IPS-20b (cell line): Measurements from ENCODE around the gene ZBTB20.

Experiments used
- H3K27ac ChIP-seq: one replicate; pipeline ENCODE4 v1.5.1; 2013; ENCODE audit warnings: low read length
- H3K27me3 ChIP-seq: 2 replicates; pipeline ENCODE4 v1.6.1; 2013; ENCODE audit warnings: mild to moderate bottlenecking, low read length, inconsistent platforms; ENCODE audit not compliant: insufficient read depth
- H3K36me3 ChIP-seq: 2 replicates; pipeline ENCODE4 v1.6.1; 2013; ENCODE audit warnings: low read depth, mild to moderate bottlenecking, inconsistent platforms, low read length, moderate library complexity; ENCODE audit not compliant: insufficient read depth
- H3K4me1 ChIP-seq: 2 replicates; pipeline ENCODE4 v1.6.1; 2013; ENCODE audit warnings: mild to moderate bottlenecking, control low read depth, inconsistent platforms, low read length, moderate library complexity; ENCODE audit not compliant: insufficient read depth
- H3K4me3 ChIP-seq: 2 replicates; pipeline ENCODE4 v1.5.1; 2013; ENCODE audit warnings: mild to moderate bottlenecking, low read length, inconsistent platforms
- H3K9ac ChIP-seq: 2 replicates; pipeline ENCODE4 v1.6.1; 2013; ENCODE audit warnings: low read depth, mild to moderate bottlenecking, inconsistent platforms, low read length, moderate library complexity
- H3K9me3 ChIP-seq: 2 replicates; pipeline ENCODE4 v1.6.1; 2013; ENCODE audit warnings: mild to moderate bottlenecking, low read depth, low read length, inconsistent platforms; ENCODE audit not compliant: insufficient read depth

The ZBTB20 gene

DNA sequence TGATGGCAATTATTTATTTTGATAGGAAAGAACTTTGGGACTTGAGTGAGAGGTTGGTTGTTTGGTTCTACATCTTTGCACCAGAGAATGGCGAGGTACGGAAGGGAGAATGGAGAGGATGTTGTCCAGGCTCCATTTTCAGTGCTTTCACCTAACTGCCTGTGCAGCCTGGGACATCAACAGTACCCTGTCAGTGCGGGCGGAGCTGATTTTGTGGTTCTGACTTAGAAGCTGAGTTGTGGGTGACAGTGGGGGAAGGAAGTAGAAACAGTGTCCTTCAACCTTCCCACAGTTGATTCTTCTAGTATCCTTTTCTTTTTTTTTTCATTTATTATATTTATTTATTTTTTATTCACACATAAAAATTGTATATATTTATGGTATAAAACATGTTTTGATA, 757.9 kb downstream of the ZBTB20 start:
- H3K27ac ChIP-seq, result no peak overlapping the region
- no peaks in the 10 kb centered on the region for H3K27me3 ChIP-seq
- H3K9me3 ChIP-seq, result no peaks in the 10 kb centered on the region
- no peaks in the 10 kb centered on the region; the same call in 1 of the 2 replicates for H3K4me1 ChIP-seq
- H3K36me3 ChIP-seq, result no peaks in the 10 kb centered on the region
- H3K9ac ChIP-seq, result no peak overlapping the region
- H3K4me3 ChIP-seq, result no peak overlapping the region

DNA sequence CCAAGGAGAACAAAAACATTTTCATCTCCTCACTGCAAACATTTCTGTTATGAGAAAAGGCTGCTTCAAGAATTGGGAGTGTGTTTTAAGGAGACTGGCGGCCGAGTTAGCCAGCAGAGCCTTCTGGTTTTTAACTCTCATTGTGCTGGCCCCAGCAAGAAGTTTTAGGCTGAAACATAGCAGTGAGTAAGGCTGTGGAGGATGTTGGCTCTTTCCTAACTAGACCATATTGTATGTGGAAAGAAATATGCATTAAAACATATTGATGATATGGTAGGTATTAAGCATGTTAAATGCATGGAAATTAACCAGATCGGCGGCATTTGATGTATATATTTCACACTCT, 762.6 kb downstream of the ZBTB20 start:
- no peaks in the 10 kb centered on the region for H3K27me3 ChIP-seq
- no peak overlapping the region for H3K4me3 ChIP-seq
- no peak overlapping the region for H3K27ac ChIP-seq
- no peaks in the 10 kb centered on the region; the same call in 1 of the 2 replicates for H3K4me1 ChIP-seq
- no peaks in the 10 kb centered on the region for H3K9me3 ChIP-seq
- H3K36me3 ChIP-seq, result no peaks in the 10 kb centered on the region
- no peak overlapping the region for H3K9ac ChIP-seq

DNA sequence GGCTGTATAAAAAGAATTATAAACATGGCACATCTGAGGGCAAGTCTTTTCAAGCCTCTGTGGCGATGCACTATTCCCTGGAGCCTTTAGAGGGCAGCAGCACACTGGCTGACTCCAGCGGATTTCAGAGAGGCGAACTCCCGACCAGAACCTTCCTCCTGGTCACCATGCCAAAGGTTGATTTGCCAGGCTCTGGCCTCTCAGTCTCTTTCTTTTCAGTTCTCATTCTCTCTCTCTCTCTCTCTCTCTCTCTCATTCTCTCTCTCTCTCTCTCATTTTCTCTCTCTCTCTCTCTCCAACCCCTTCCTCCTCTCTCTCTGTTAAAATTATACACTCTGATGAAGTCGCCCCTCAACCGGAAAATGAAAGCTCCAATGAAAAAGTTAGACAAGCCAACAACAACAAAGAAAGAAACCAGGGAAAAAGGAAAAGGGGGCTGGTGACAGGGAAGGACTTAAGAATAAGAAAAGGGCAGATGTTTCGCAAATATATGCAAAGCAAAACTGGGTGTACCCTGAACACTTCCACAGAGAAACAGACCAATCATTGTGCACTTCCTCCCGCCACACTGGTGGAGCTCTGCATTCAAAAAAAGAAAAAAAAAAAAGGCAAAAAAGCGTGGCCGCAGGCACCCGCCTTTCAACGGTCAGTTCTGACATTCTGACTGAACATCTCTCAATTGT, 763.1 kb downstream of the ZBTB20 start:
- no peak overlapping the region for H3K4me3 ChIP-seq
- no peaks in the 10 kb centered on the region for H3K36me3 ChIP-seq
- H3K9me3 ChIP-seq, result no peaks in the 10 kb centered on the region
- no peak overlapping the region for H3K9ac ChIP-seq
- no peaks in the 10 kb centered on the region for H3K27me3 ChIP-seq
- H3K27ac ChIP-seq, result no peak overlapping the region
- no peaks in the 10 kb centered on the region; the same call in 1 of the 2 replicates for H3K4me1 ChIP-seq

- no peaks in the 10 kb centered on the region for H3K9me3 ChIP-seq
- no peak overlapping the region for H3K27ac ChIP-seq
- H3K4me3 ChIP-seq, result no peak overlapping the region
- no peak overlapping the region for H3K9ac ChIP-seq
- H3K27me3 ChIP-seq, result no peaks in the 10 kb centered on the region
- H3K4me1 ChIP-seq, result peaks cover 8% of the 10 kb centered on the region; the same call in 1 of the 2 replicates
- H3K36me3 ChIP-seq, result no peaks in the 10 kb centered on the region
Measured at GRCh38 chr3:114380233-114380651, 766.8 kb downstream of the ZBTB20 start.

DNA sequence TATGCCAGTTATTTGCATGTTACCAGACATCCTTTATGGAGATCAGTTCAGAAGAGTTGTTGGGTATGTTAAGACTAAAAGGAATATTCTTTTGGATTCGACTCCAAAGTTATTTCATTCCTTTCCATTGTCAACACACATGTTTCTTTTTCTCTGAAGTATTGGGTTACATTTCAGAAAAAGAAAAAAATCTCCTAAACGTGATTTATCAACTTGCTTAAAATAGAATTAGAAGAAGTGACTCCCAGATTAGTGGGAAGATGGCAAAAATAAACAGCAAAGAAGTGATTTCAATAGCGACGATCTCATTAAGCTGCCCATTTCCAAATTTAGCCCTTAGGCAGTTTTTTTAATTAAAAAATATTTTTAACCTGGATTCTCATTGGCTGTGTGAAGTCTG, 767.8 kb downstream of the ZBTB20 start:
- Histone ChIP-seq H3K36me3 (no peaks in the 10 kb centered on the region), H3K4me1 (peaks cover 8% of the 10 kb centered on the region; the same call in 1 of the 2 replicates), H3K4me3 (no peak overlapping the region), H3K9me3 (no peaks in the 10 kb centered on the region), H3K27ac (no peak overlapping the region), H3K27me3 (no peaks in the 10 kb centered on the region), H3K9ac (no peak overlapping the region)

GRCh38 chr3:114378760-114379159, 768.3 kb downstream of the ZBTB20 start:
- Histone ChIP-seq H3K9me3 (no peaks in the 10 kb centered on the region), H3K27me3 (no peaks in the 10 kb centered on the region), H3K9ac (no peak overlapping the region), H3K4me1 (0 out of 2 replicates have a peak, but pooled peaks cover 8% of the 10 kb centered on the region), H3K36me3 (no peaks in the 10 kb centered on the region), H3K4me3 (no peak overlapping the region), H3K27ac (no peak overlapping the region)

DNA sequence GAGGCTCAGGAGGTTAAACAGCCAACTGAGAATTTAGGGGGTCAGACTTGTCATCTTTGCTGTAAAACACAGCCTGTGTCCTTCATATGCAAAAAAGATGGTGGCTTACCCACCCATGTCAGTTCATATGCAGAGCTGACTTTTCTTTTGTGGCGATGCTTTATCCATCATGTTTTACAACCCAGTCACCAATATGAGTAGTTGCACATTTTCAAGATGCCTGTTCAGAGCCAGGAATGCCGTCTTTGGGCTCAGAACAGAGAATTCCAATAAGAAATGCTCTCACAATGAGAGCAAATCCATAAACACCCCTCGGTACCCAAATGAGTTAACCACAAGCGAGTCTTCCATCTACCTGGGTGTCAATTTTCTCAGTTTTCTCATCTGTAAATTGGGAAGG, 769.7 kb downstream of the ZBTB20 start:
- H3K9me3 ChIP-seq, result no peaks in the 10 kb centered on the region
- no peak overlapping the region for H3K4me3 ChIP-seq
- no peak overlapping the region for H3K27ac ChIP-seq
- H3K4me1 ChIP-seq, result 0 out of 2 replicates have a peak, but pooled peaks cover 8% of the 10 kb centered on the region
- H3K9ac ChIP-seq, result no peak overlapping the region
- no peaks in the 10 kb centered on the region for H3K36me3 ChIP-seq
- H3K27me3 ChIP-seq, result no peaks in the 10 kb centered on the region

- no peaks in the 10 kb centered on the region for H3K27me3 ChIP-seq
- H3K4me1 ChIP-seq, result 0 out of 2 replicates have a peak, but pooled peaks cover 8% of the 10 kb centered on the region
- no peak overlapping the region for H3K27ac ChIP-seq
- no peaks in the 10 kb centered on the region for H3K36me3 ChIP-seq
- H3K4me3 ChIP-seq, result no peak overlapping the region
- H3K9ac ChIP-seq, result no peak overlapping the region
- no peaks in the 10 kb centered on the region for H3K9me3 ChIP-seq
Measured at GRCh38 chr3:114376516-114377185, 770.4 kb downstream of the ZBTB20 start.

DNA sequence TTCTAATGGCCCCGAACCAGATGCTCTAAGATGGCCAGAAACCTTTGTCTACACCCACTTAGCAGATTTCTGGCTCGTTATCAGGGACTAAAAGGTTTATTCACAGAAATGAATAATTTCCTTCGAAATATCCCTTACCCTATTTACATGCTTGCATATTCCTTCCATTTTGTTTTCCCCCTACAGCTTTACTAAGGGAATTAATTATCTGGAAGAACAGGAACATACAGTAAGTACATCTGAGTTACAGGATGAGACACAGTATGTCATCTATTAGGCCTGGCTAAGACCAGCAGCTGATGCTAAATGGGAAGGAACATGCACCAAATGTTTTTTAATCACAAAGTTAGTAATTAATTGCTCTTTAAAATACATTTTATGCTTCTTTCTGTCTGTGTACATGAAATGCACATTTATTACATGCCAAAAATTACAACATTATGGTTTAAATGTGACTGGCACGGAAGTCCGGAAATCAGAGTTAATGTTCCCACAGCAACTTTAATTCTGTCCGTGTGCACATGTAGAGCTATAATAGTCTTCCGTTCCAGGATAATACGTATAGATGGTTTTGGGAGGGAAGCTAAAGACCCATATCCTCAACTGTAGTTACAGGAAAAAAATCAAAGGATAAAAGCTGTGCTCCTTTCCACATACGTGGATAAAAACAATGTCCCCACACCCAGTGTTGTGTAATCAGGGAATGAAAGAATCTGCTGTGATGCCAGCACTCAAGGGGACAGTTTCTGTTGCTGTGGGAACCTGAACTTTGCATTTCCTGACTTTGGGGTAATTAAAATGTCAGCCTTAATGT, 771.3 kb downstream of the ZBTB20 start:
- no peak overlapping the region for H3K4me3 ChIP-seq
- no peaks in the 10 kb centered on the region for H3K36me3 ChIP-seq
- no peak overlapping the region for H3K9ac ChIP-seq
- H3K9me3 ChIP-seq, result no peaks in the 10 kb centered on the region
- H3K27ac ChIP-seq, result no peak overlapping the region
- H3K27me3 ChIP-seq, result no peaks in the 10 kb centered on the region
- H3K4me1 ChIP-seq, result 0 out of 2 replicates have a peak, but pooled peaks cover 8% of the 10 kb centered on the region

- no peaks in the 10 kb centered on the region for H3K9me3 ChIP-seq
- no peak overlapping the region for H3K4me3 ChIP-seq
- H3K27ac ChIP-seq, result no peak overlapping the region
Measured at GRCh38 chr3:114374433-114374990, 772.6 kb downstream of the ZBTB20 start.

DNA sequence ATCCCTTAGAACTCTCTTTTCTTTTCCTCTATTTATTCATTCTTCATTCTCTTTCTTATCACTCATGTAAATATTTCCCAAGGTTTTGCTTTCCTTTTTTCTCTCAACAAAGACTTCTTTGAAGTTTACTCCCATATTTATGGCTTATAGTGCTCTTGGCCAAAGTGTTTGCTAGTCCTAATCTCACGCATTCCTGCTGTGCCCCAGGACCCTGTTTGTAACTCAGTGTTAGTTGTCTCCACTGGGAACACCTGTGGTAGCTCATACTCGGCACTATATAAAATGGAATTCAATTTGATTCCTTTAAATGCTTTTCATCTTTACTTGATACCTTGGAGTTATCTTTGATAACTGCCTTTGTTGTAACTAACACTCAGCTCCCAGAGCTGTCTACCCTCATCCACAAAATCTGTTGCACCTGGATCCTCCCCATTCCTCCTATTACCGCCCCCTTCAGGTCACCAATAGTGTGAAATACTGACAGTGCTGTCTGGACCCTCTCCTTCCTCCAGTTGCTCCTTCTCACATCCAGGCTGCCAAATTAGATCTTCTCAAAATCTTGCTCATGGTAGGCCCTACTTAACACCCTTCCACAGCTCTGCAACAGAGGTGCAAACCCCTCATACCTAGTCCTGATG, 776.4 kb downstream of the ZBTB20 start:
- Histone ChIP-seq H3K9ac (no peak overlapping the region), H3K27ac (no peak overlapping the region), H3K4me1 (no peaks in the 10 kb centered on the region), H3K9me3 (no peaks in the 10 kb centered on the region), H3K4me3 (no peak overlapping the region), H3K27me3 (no peaks in the 10 kb centered on the region), H3K36me3 (no peaks in the 10 kb centered on the region)

More at GRCh38 chr3:114374433-114374990, 772.6 kb downstream of the ZBTB20 start:
- 0 out of 2 replicates have a peak, but pooled peaks cover 8% of the 10 kb centered on the region for H3K4me1 ChIP-seq
- no peaks in the 10 kb centered on the region for H3K36me3 ChIP-seq
- H3K27me3 ChIP-seq, result no peaks in the 10 kb centered on the region
- H3K9ac ChIP-seq, result no peak overlapping the region
